Endothelial cell of umbilical vein (primary cell): ENCODE data around the gene DCC. TPM values are rescaled to one million over a fixed set of nuclear protein-coding genes. Genes with fewer than 3 reads are reported as not detected.

ENCODE experiments used
- BruUV-seq: library from RNA; stranded (reverse); fragments of 400-500 nt; replicated peaks from 2 replicates; lab custom pipeline; 2021; lab: Mats Ljungman, UMichigan
- CTCF ChIA-PET: fragments of 300-600, 350-600 bp; sonication (Branson Sonifier 250); formaldehyde crosslinking; loops from one replicate; lab custom pipeline; 2021; ENCODE audit warnings: antibody characterized with exemption, inconsistent platforms; lab: Charles Lee
- POLR2A ChIA-PET: fragments of 300-600, 350-600 bp; sonication (Branson Sonifier 250); formaldehyde crosslinking; loops from one replicate; lab custom pipeline; 2021; ENCODE audit warnings: antibody characterized with exemption, inconsistent platforms; lab: Charles Lee
- DNase-seq: peaks from one replicate; pipeline ENCODE4 v3.0.0-alpha.2; 2011; ENCODE audit warnings: low read depth, low spot score
- FAIRE-seq: peaks from 2 replicates; lab custom pipeline; 2011; peaks lifted over from hg19 to GRCh38; lab: Jason Lieb, UNC
- H2AFZ ChIP-seq: 2 replicates; pipeline ENCODE4 v1.6.0; 2012; ENCODE audit warnings: low read depth, low read length, control low read depth, inconsistent platforms
- H3K27ac ChIP-seq: 2 replicates; pipeline ENCODE4 v1.5.1; 2011; ENCODE audit warnings: low read depth, mild to moderate bottlenecking, control low read depth, low read length, moderate library complexity; ENCODE audit not compliant: insufficient read depth
- H3K27me3 ChIP-seq, 2 experiments: 2 replicates each; pipeline versions ENCODE4 v1.6.0 to v1.6.1; 2011; ENCODE audit warnings: low read length in 2 of 2, mixed read lengths in 1 of 2; ENCODE audit not compliant: control insufficient read depth in 2 of 2, insufficient read depth in 2 of 2
- H3K36me3 ChIP-seq, 2 experiments: 2 replicates in 1 of 2; 3 replicates in 1 of 2; pipeline ENCODE4 v1.5.1; 2011; ENCODE audit warnings: low read length in 2 of 2, mild to moderate bottlenecking in 1 of 2, moderate library complexity in 1 of 2; ENCODE audit not compliant: control insufficient read depth in 2 of 2, insufficient read depth in 2 of 2; ENCODE audit errors: extremely low read depth in 1 of 2
- H3K4me1 ChIP-seq: 3 replicates; pipeline ENCODE4 v1.5.1; 2011; ENCODE audit warnings: mild to moderate bottlenecking, low read length; ENCODE audit not compliant: control insufficient read depth, insufficient read depth; ENCODE audit errors: extremely low read depth
- H3K4me2 ChIP-seq: 2 replicates; pipeline ENCODE4 v1.6.1; 2011; ENCODE audit warnings: low read length, control low read depth, mixed read lengths; ENCODE audit not compliant: insufficient read depth
- H3K4me3 ChIP-seq, 3 experiments: fragments of 200-600 bp in 1 of 3; sonication (generic), shearing (Covaris generic) in 1 of 3; replicated peaks in 1 of 3; 2 replicates each; pipeline ENCODE4 v1.5.1; 2011 to 2016; ENCODE audit warnings: control low read depth in 3 of 3, low read length in 3 of 3, mild to moderate bottlenecking in 2 of 3, inconsistent platforms in 1 of 3, low read depth in 1 of 3, moderate library complexity in 1 of 3; ENCODE audit not compliant: insufficient read depth in 1 of 3
- H3K79me2 ChIP-seq: 2 replicates; pipeline ENCODE4 v1.6.0; 2012; ENCODE audit warnings: low read length, inconsistent platforms; ENCODE audit not compliant: control insufficient read depth, insufficient read depth
- H3K9ac ChIP-seq: replicated peaks from 2 replicates; pipeline ENCODE3; 2011; ENCODE audit warnings: low read length, control low read depth; ENCODE audit not compliant: insufficient read depth; ENCODE audit errors: extremely low read depth
- H3K9me1 ChIP-seq: replicated peaks from 3 replicates; pipeline ENCODE4 v1.6.0; 2011; ENCODE audit warnings: mild to moderate bottlenecking, low read length; ENCODE audit not compliant: control insufficient read depth, insufficient read depth; ENCODE audit errors: extremely low read depth
- H3K9me3 ChIP-seq: replicated peaks from 2 replicates; pipeline ENCODE4 v1.5.1; 2012; ENCODE audit warnings: low read length, inconsistent platforms; ENCODE audit not compliant: control insufficient read depth, insufficient read depth
- H4K20me1 ChIP-seq: replicated peaks from 2 replicates; pipeline ENCODE3; 2011; ENCODE audit warnings: mild to moderate bottlenecking, low read length; ENCODE audit not compliant: control insufficient read depth, insufficient read depth; ENCODE audit errors: extremely low read depth
- CTCF ChIP-seq, 2 donors: IDR thresholded peaks; 1 replicate in 1 of 2; 2 replicates in 1 of 2; pipeline ENCODE4 v1.5.1; 2011; ENCODE audit warnings: low read length in 2 of 2, mild to moderate bottlenecking in 2 of 2, moderate library complexity in 2 of 2, control low read depth in 1 of 2, inconsistent platforms in 1 of 2, low read depth in 1 of 2; ENCODE audit not compliant: insufficient read depth in 1 of 2; ENCODE audit errors: extremely low read depth in 1 of 2
- EZH2 ChIP-seq: IDR thresholded peaks from 2 replicates; pipeline ENCODE4 v1.6.1; 2012; ENCODE audit warnings: borderline replicate concordance, low read depth, mild to moderate bottlenecking, moderate library complexity, low read length, inconsistent platforms; ENCODE audit not compliant: severe bottlenecking
- FOS ChIP-seq: IDR thresholded peaks from 2 replicates; pipeline ENCODE4 v1.6.1; 2011; ENCODE audit warnings: mild to moderate bottlenecking, low read length, moderate library complexity, borderline replicate concordance; ENCODE audit not compliant: insufficient read depth
- GATA2 ChIP-seq: IDR thresholded peaks from 2 replicates; pipeline ENCODE4 v1.7.0; 2011; ENCODE audit warnings: low read depth, mild to moderate bottlenecking, moderate library complexity, mixed read lengths, low read length; ENCODE audit not compliant: insufficient read length, insufficient read depth
- JUN ChIP-seq: IDR thresholded peaks from 2 replicates; pipeline ENCODE4 v1.6.1; 2011; ENCODE audit warnings: borderline replicate concordance, low read depth; ENCODE audit not compliant: insufficient read length, insufficient read depth
- MAX ChIP-seq: IDR thresholded peaks from 2 replicates; pipeline ENCODE4 v1.6.1; 2011; ENCODE audit not compliant: insufficient read depth, insufficient read length
- MYC ChIP-seq: IDR thresholded peaks from one replicate; pipeline ENCODE4 v1.6.1; 2011; ENCODE audit warnings: mild to moderate bottlenecking, low read depth, low read length
- POLR2A ChIP-seq: IDR thresholded peaks from 2 replicates; pipeline ENCODE4 v1.6.1; 2012; ENCODE audit warnings: low read depth, mild to moderate bottlenecking, control low read depth, low read length
- POLR2AphosphoS5 ChIP-seq: IDR thresholded peaks from 2 replicates; pipeline ENCODE4 v1.6.1; 2012; ENCODE audit warnings: low read depth, mild to moderate bottlenecking, control low read depth, low read length, moderate library complexity; ENCODE audit not compliant: insufficient read depth
- dilution Hi-C: fragments of 300-500 bp; cut with MboI; formaldehyde crosslinking; loops from one replicate; pipeline ENCODE4 v1.15.0; 2019; ENCODE audit warnings: low sequenced_read_pairs; ENCODE audit not compliant: extremely low pct_ligation_motif_present
- intact Hi-C: fragments of 100-400 bp; cut with micrococcal nuclease; formaldehyde crosslinking; loops from one replicate; pipeline ENCODE4 v1.10.0; 2022
- polyA plus RNA-seq, 4 experiments: library from polyadenylated mRNA; depleted of rRNA in 3 of 4; stranded (reverse) in 3 of 4; unstranded in 1 of 4; fragments of >200 nt; gene quantifications; 2 replicates each; pipeline versions ENCODE4 v1.2.1 to v1.2.3, GENCODE V29; 2011 to 2012; ENCODE audit warnings: missing spikeins in 1 of 4
- total RNA-seq: library from RNA; stranded (reverse); gene quantifications from 2 replicates; pipeline ENCODE4 v1.2.3, GENCODE V29; 2021

The DCC gene
- total and polyA plus RNA-seq, 2 donors (not counting 3 experiments of a cell fraction or from before 2014, with no cell fraction given), result not detected

GRCh38 chr18:52531836-52532235 is 191.8 kb downstream of the DCC start:
- intact Hi-C loops, result no loop called here
- dilution Hi-C loops, result no loop called here
- DNase-seq (no peak), FAIRE-seq (no peak)
- no peak overlapping the region for H3K27ac ChIP-seq
- H3K4me2 ChIP-seq, result no peak overlapping the region
- H2AFZ ChIP-seq, result no peak overlapping the region
- no peak overlapping the region for H3K9ac ChIP-seq
- CTCF ChIA-PET, result no interaction called here
- H3K27me3 ChIP-seq, result no peaks in the 10 kb centered on the region
- H3K79me2 ChIP-seq, result no peaks in the 10 kb centered on the region
- H3K4me1 ChIP-seq, result no peaks in the 10 kb centered on the region
- peaks cover 8% of the 10 kb centered on the region for H3K9me3 ChIP-seq
- BruUV-seq, result no TSS peak
- TF ChIP-seq MYC, result no peak
- TF ChIP-seq EZH2, result no peak
- no peak for TF ChIP-seq FOS
- no peak for TF ChIP-seq POLR2A
- TF ChIP-seq CTCF (IDR thresholded peaks at IDR 0.05; ENCODE audit: extremely low read depth in 1 of 2, insufficient read depth in 1 of 2, low read depth in 1 of 2, low read length in 2 of 2), result no peak
- TF ChIP-seq POLR2AphosphoS5, result no peak
- no peak for TF ChIP-seq JUN
- no peak for TF ChIP-seq GATA2
- TF ChIP-seq MAX, result no peak
- no peaks in the 10 kb centered on the region for H3K36me3 ChIP-seq
- no peaks in the 10 kb centered on the region for H4K20me1 ChIP-seq
- POLR2A ChIA-PET, result no interaction called here
- H3K9me1 ChIP-seq, result no peaks in the 10 kb centered on the region
- no peak overlapping the region for H3K4me3 ChIP-seq
